SK-N-SH (cell line): ENCODE data around the gene SMIM20. TPM values are rescaled to one million over a fixed set of nuclear protein-coding genes. Genes with fewer than 3 reads are reported as not detected.
A peak's percentile ranks its signal among the peaks of the same experiment; 100 is the strongest.

Experiments
- CTCF ChIA-PET: fragments of 300-600, 350-600 bp; formaldehyde crosslinking; extraction: SDS; loops from one replicate; lab custom pipeline; 2021; lab: Yijun Ruan, JAX
- POLR2A ChIA-PET: fragments of 350-600 bp; sonication (Branson Sonifier 250); formaldehyde crosslinking; extraction: SDS; loops from one replicate; lab custom pipeline; 2020; ENCODE audit warnings: antibody characterized with exemption, inconsistent platforms; lab: Yijun Ruan, JAX
- DNase-seq: peaks from one replicate; pipeline ENCODE4 v3.0.0; 2012
- H2AFZ ChIP-seq: fragments of 200-600 bp; sonication (generic); 2 replicates; pipeline ENCODE4 v1.8.1; 2016; ENCODE audit warnings: antibody characterized with exemption, mild to moderate bottlenecking, low read depth
- H3F3A ChIP-seq: fragments of 200-600 bp; sonication (generic); replicated peaks from 2 replicates; pipeline ENCODE3; 2016; ENCODE audit warnings: antibody characterized with exemption, mild to moderate bottlenecking; ENCODE audit not compliant: insufficient read depth
- H3K27ac ChIP-seq, 2 experiments: fragments of 200-500 bp in 1 of 2; fragments of 200-600 bp in 1 of 2; sonication (Bioruptor generic) in 1 of 2; sonication (generic), shearing (Covaris generic) in 1 of 2; 2 replicates each; pipeline versions ENCODE4 v1.5.1 to v1.6.1; 2014 to 2016; ENCODE audit warnings: low read depth in 2 of 2, inconsistent platforms in 1 of 2, low read length in 1 of 2, mild to moderate bottlenecking in 1 of 2, mixed read lengths in 1 of 2
- H3K27me3 ChIP-seq: fragments of 200-600 bp; sonication (generic), shearing (Covaris generic); 2 replicates; pipeline ENCODE4 v1.6.1; 2016; ENCODE audit warnings: mixed run types; ENCODE audit not compliant: insufficient read depth
- H3K36me3 ChIP-seq, 2 experiments: fragments of 200-500 bp in 1 of 2; fragments of 200-600 bp in 1 of 2; sonication (Bioruptor generic) in 1 of 2; sonication (generic) in 1 of 2; replicated peaks in 1 of 2; 2 replicates each; pipeline versions ENCODE3 to v1.5.1; 2014 to 2016; ENCODE audit warnings: low read length in 1 of 2, mild to moderate bottlenecking in 1 of 2; ENCODE audit not compliant: insufficient read depth in 2 of 2, control insufficient read depth in 1 of 2
- H3K4me1 ChIP-seq, 2 experiments: fragments of 200-500 bp in 1 of 2; fragments of 200-600 bp in 1 of 2; sonication (Bioruptor generic) in 1 of 2; sonication (generic), shearing (Covaris generic) in 1 of 2; 2 replicates each; pipeline versions ENCODE4 v1.5.1 to v1.6.1; 2014 to 2016; ENCODE audit warnings: low read depth in 1 of 2, low read length in 1 of 2, mixed run types in 1 of 2; ENCODE audit not compliant: insufficient read depth in 2 of 2, control insufficient read depth in 1 of 2
- H3K4me2 ChIP-seq: fragments of 200-600 bp; sonication (generic), shearing (Covaris generic); 2 replicates; pipeline ENCODE4 v1.6.1; 2017; ENCODE audit warnings: mixed run types
- H3K4me3 ChIP-seq, 2 experiments: fragments of 200-500 bp in 1 of 2; fragments of 200-600 bp in 1 of 2; sonication (Bioruptor generic) in 1 of 2; sonication (generic), shearing (Covaris generic) in 1 of 2; 2 replicates each; pipeline versions ENCODE4 v1.5.1 to v1.8.1; 2014 to 2016; ENCODE audit warnings: low read depth in 2 of 2, inconsistent platforms in 1 of 2, low read length in 1 of 2, mild to moderate bottlenecking in 1 of 2, mixed read lengths in 1 of 2, moderate library complexity in 1 of 2
- H3K79me2 ChIP-seq: fragments of 200-600 bp; sonication (generic); 2 replicates; pipeline ENCODE4 v1.8.1; 2017; ENCODE audit warnings: mild to moderate bottlenecking; ENCODE audit not compliant: insufficient read depth
- H3K9ac ChIP-seq: fragments of 200-600 bp; sonication (generic); 2 replicates; pipeline ENCODE4 v1.6.1; 2017; ENCODE audit warnings: mixed run types
- H3K9me2 ChIP-seq: fragments of 200-600 bp; sonication (generic); 2 replicates; pipeline ENCODE4 v1.6.1; 2017; ENCODE audit warnings: mixed run types
- H3K9me3 ChIP-seq: fragments of 200-600 bp; sonication (generic); 2 replicates; pipeline ENCODE4 v1.6.1; 2017; ENCODE audit warnings: mixed run types, mild to moderate bottlenecking, moderate library complexity
- H4K20me1 ChIP-seq: fragments of 200-600 bp; sonication (generic); 2 replicates; pipeline ENCODE4 v1.6.1; 2017; ENCODE audit warnings: mild to moderate bottlenecking, mixed run types; ENCODE audit not compliant: insufficient read depth
- CTCF ChIP-seq: fragments of 200-600 bp; sonication (generic); IDR thresholded peaks from 2 replicates; pipeline ENCODE4 v1.6.1; 2017; ENCODE audit warnings: antibody characterized with exemption, mild to moderate bottlenecking, moderate library complexity
- ELF1 ChIP-seq: IDR thresholded peaks from 2 replicates; pipeline ENCODE4 v1.4.0; 2012
- EP300 ChIP-seq, 2 experiments: IDR thresholded peaks; 2 replicates each; pipeline versions ENCODE4 v1.4.0 to v1.6.1; 2012; ENCODE audit warnings: borderline replicate concordance in 1 of 2, low read depth in 1 of 2, low read length in 1 of 2
- FOSL2 ChIP-seq: IDR thresholded peaks from 2 replicates; pipeline ENCODE4 v1.4.0; 2012; ENCODE audit warnings: low read depth, mild to moderate bottlenecking, moderate library complexity, borderline replicate concordance
- GABPA ChIP-seq: IDR thresholded peaks from 2 replicates; pipeline ENCODE4 v1.4.0; 2012; ENCODE audit warnings: low read depth, mild to moderate bottlenecking
- GATA2 ChIP-seq: sonication (generic); formaldehyde crosslinking; IDR thresholded peaks from 2 replicates; pipeline ENCODE4 v1.5.0; 2020; ENCODE audit warnings: mild to moderate bottlenecking, missing genetic modification reagents
- IRF3 ChIP-seq: fragments of 150-350 bp; IDR thresholded peaks from 2 replicates; pipeline ENCODE4 v1.6.1; 2016; ENCODE audit warnings: mild to moderate bottlenecking, low read depth, low read length
- JUND ChIP-seq: IDR thresholded peaks from 2 replicates; pipeline ENCODE4 v1.4.0; 2012
- NFIC ChIP-seq: IDR thresholded peaks from 2 replicates; pipeline ENCODE4 v1.4.0; 2012; ENCODE audit warnings: borderline replicate concordance
- NRF1 ChIP-seq: IDR thresholded peaks from 2 replicates; pipeline ENCODE4 v1.6.1; 2012; ENCODE audit warnings: low read depth, mild to moderate bottlenecking, low read length
- RCOR1 ChIP-seq: fragments of 150-350 bp; IDR thresholded peaks from 2 replicates; pipeline ENCODE4 v1.6.1; 2017; ENCODE audit warnings: antibody characterized with exemption, low read length
- RXRA ChIP-seq: IDR thresholded peaks from 2 replicates; pipeline ENCODE4 v1.4.0; 2012; ENCODE audit warnings: low read depth, mild to moderate bottlenecking, borderline replicate concordance
- SIN3A ChIP-seq: IDR thresholded peaks from 2 replicates; pipeline ENCODE4 v1.6.1; 2012; ENCODE audit warnings: low read depth, mild to moderate bottlenecking, low read length, moderate library complexity, borderline replicate concordance
- YY1 ChIP-seq: IDR thresholded peaks from 2 replicates; pipeline ENCODE4 v1.4.0; 2012; ENCODE audit warnings: low read depth, mild to moderate bottlenecking
- WGBS: methylation state at CpG from one replicate; pipeline ENCODE4 v1.1.6; 2017; ENCODE audit warnings: low lambda C conversion rate; 5-methylcytosine and 5-hydroxymethylcytosine counted together
- polyA plus RNA-seq, 3 experiments: library from polyadenylated mRNA; depleted of rRNA; stranded (reverse); fragments of >200 nt; gene quantifications; 2 replicates each; pipeline ENCODE4 v1.2.3, GENCODE V29; 2012

The SMIM20 gene
- polyA plus RNA-seq, 1 of the 3 experiments (the other 2 are of a cell fraction): 39.4 TPM

GRCh38 chr4:25954293-25954904 is 40.4 kb downstream of the SMIM20 start (continued):
- no peak for TF ChIP-seq FOSL2
- no peak for TF ChIP-seq ELF1
- no peak for TF ChIP-seq IRF3
- TF ChIP-seq EP300 (IDR thresholded peaks at IDR 0.05; ENCODE audit: borderline replicate concordance in 1 of 2, low read depth in 1 of 2, low read length in 1 of 2): no peak
- TF ChIP-seq NRF1: no peak
- no peak for TF ChIP-seq NFIC

GRCh38 chr4:25955705-25956104 is 41.7 kb downstream of the SMIM20 start:
- DNase-seq: no peak

More at GRCh38 chr4:25955705-25956104, 41.7 kb downstream of the SMIM20 start:
- TF ChIP-seq GABPA (no peak), JUND (no peak), RXRA (no peak), GATA2 (CRISPR knock-in tag) (no peak), RCOR1 (no peak), SIN3A (no peak), YY1 (no peak), CTCF (no peak)
- Histone ChIP-seq H3K79me2 (no peaks in the 10 kb centered on the region), H3K9me3 (no peaks in the 10 kb centered on the region), H3F3A (no peaks in the 10 kb centered on the region), H3K4me1 (peaks cover 0 to 20% of the 10 kb centered on the region in 2 experiments; a peak in 2 of 4 replicates), H3K4me2 (no peak overlapping the region), H2AFZ (no peak overlapping the region), H3K36me3 (no peaks in the 10 kb centered on the region), H3K27ac (peak overlapping the region in 1 of 2 experiments; percentile 62; a peak in 2 of 4 replicates), H3K27me3 (no peaks in the 10 kb centered on the region; the same call in 1 of the 2 replicates), H4K20me1 (no peaks in the 10 kb centered on the region), H3K9me2 (no peaks in the 10 kb centered on the region), H3K4me3 (no peak overlapping the region), H3K9ac (no peak overlapping the region)
- WGBS: 23% methylated on average over 4 of the region's 4 CpGs
- POLR2A ChIA-PET: interaction anchor here (0.6 to 0.8 kb wide), 2 partner anchors 16 to 131 kb away, joined by 3 read pairs; no protein-coding TSS in a partner anchor
- CTCF ChIA-PET: interaction anchor here (0.9 to 1.8 kb wide), 8 partner anchors 11 to 127 kb away, joined by 3 to 9 read pairs (median 4); no protein-coding TSS in a partner anchor
